OCI-LY7 (cell line): ENCODE data around the gene PLA2G15. TPM values are rescaled to one million over a fixed set of nuclear protein-coding genes. Genes with fewer than 3 reads are reported as not detected.

Experiments used
- BruUV-seq: library from RNA; stranded (reverse); fragments of 400-500 nt; replicated peaks from 2 replicates; lab custom pipeline; 2021; lab: Mats Ljungman, UMichigan
- CTCF ChIA-PET: fragments of 300-600 bp; sonication (Branson Sonifier 250); formaldehyde crosslinking; loops from one replicate; lab custom pipeline; 2022; ENCODE audit warnings: antibody characterized with exemption; ENCODE audit not compliant: unreplicated experiment; lab: Charles Lee
- POLR2A ChIA-PET: fragments of 300-600 bp; sonication (Branson Sonifier 250); formaldehyde crosslinking; loops from one replicate; lab custom pipeline; 2022; ENCODE audit warnings: antibody characterized with exemption; lab: Charles Lee
- DNase-seq: peaks from one replicate; pipeline ENCODE4 v3.0.0-alpha.2; 2015; ENCODE audit warnings: low spot score
- H2AFZ ChIP-seq: fragments of 200-600 bp; sonication (generic), shearing (Covaris generic); 2 replicates; pipeline ENCODE4 v1.6.1; 2014; ENCODE audit warnings: mild to moderate bottlenecking, antibody characterized with exemption, low read length, moderate library complexity
- H3K27ac ChIP-seq: fragments of 200-600 bp; sonication (generic); 2 replicates; pipeline ENCODE4 v1.5.1; 2014; ENCODE audit warnings: mixed run types, low read depth, mild to moderate bottlenecking, moderate library complexity, low read length, inconsistent platforms; ENCODE audit not compliant: poor library complexity, severe bottlenecking
- H3K36me3 ChIP-seq: fragments of 200-600 bp; sonication (generic); 2 replicates; pipeline ENCODE4 v1.6.1; 2014; ENCODE audit warnings: mild to moderate bottlenecking, antibody characterized with exemption, low read length, moderate library complexity, mixed read lengths; ENCODE audit not compliant: insufficient read depth
- H3K4me1 ChIP-seq: fragments of 200-600 bp; sonication (generic); 2 replicates; pipeline ENCODE4 v1.5.1; 2014; ENCODE audit warnings: mild to moderate bottlenecking, low read length; ENCODE audit not compliant: insufficient read depth, poor library complexity, severe bottlenecking
- H3K4me2 ChIP-seq: fragments of 200-600 bp; sonication (generic); 2 replicates; pipeline ENCODE4 v1.6.1; 2014; ENCODE audit warnings: mild to moderate bottlenecking, low read length
- H3K4me3 ChIP-seq: fragments of 200-600 bp; sonication (generic); 2 replicates; pipeline ENCODE4 v1.5.1; 2014; ENCODE audit warnings: mild to moderate bottlenecking, low read depth, low read length; ENCODE audit not compliant: poor library complexity, severe bottlenecking
- H3K79me2 ChIP-seq: fragments of 200-600 bp; sonication (generic); 2 replicates; pipeline ENCODE4 v1.6.1; 2016; ENCODE audit warnings: low read depth, mild to moderate bottlenecking, low read length, moderate library complexity, mixed read lengths; ENCODE audit not compliant: insufficient read depth
- H3K9me2 ChIP-seq: fragments of 200-600 bp; sonication (generic); 2 replicates; pipeline ENCODE4 v1.6.1; 2016; ENCODE audit warnings: mild to moderate bottlenecking, low read length, mixed read lengths; ENCODE audit not compliant: insufficient read depth
- H3K9me3 ChIP-seq: fragments of 200-600 bp; sonication (generic); 2 replicates; pipeline ENCODE4 v1.6.1; 2014; ENCODE audit warnings: mild to moderate bottlenecking, mixed run types, low read length, mixed read lengths
- H4K20me1 ChIP-seq: fragments of 200-600 bp; sonication (generic); 2 replicates; pipeline ENCODE4 v1.6.1; 2014; ENCODE audit warnings: mild to moderate bottlenecking, antibody characterized with exemption, low read length, moderate library complexity, mixed read lengths; ENCODE audit not compliant: insufficient read depth
- CTCF ChIP-seq: fragments of 200-600 bp; sonication (generic); conservative IDR thresholded peaks from 2 replicates; pipeline ENCODE4 v1.5.1; 2014; ENCODE audit warnings: mild to moderate bottlenecking, antibody characterized with exemption, low read length, moderate library complexity, mixed read lengths
- EZH2phosphoT487 ChIP-seq: fragments of 200-600 bp; sonication (generic); IDR thresholded peaks from 2 replicates; pipeline ENCODE4 v1.6.1; 2018; ENCODE audit warnings: low read depth, borderline replicate concordance, mild to moderate bottlenecking, mixed run types, antibody characterized with exemption, low read length, moderate library complexity, mixed read lengths
- intact Hi-C: fragments of 100-400 bp; cut with micrococcal nuclease; formaldehyde crosslinking; loops from one replicate; pipeline ENCODE4 v1.10.0; 2022; ENCODE audit not compliant: unreplicated experiment
- total RNA-seq, 2 experiments: library from RNA; depleted of rRNA in 1 of 2; stranded (reverse); fragments of >200 nt in 1 of 2; shearing (Covaris generic) in 1 of 2; gene quantifications; 2 replicates each; pipeline ENCODE4 v1.2.3, GENCODE V29; 2014 to 2022

The PLA2G15 gene
- total RNA-seq, 2 experiments from 2014 or later = 27.5 to 46.2 TPM

GRCh38 chr16:68237243-68238028, 7.7 kb upstream of the PLA2G15 start:
- Histone ChIP-seq H2AFZ (peak overlapping the region; percentile 60; the same call in 1 of the 2 replicates), H4K20me1 (no peaks in the 10 kb centered on the region), H3K4me2 (peak overlapping the region; percentile 77), H3K36me3 (no peaks in the 10 kb centered on the region), H3K9me3 (no peaks in the 10 kb centered on the region), H3K4me3 (peak overlapping the region; percentile 65), H3K4me1 (peaks cover 36% of the 10 kb centered on the region), H3K9me2 (no peaks in the 10 kb centered on the region), H3K79me2 (no peaks in the 10 kb centered on the region), H3K27ac (no peak overlapping the region)
- intact Hi-C loops = no loop called here
- TF ChIP-seq EZH2phosphoT487 (no peak), CTCF (no peak)
- POLR2A ChIA-PET = interaction anchor here (0.5 to 0.9 kb wide), 6 partner anchors 11 to 1588 kb away, joined by 3 to 6 read pairs (median 4); no protein-coding TSS in a partner anchor
- CTCF ChIA-PET = interaction anchor here (0.6 kb wide), 1 partner anchor 24 kb away, joined by 3 read pairs; no protein-coding TSS in a partner anchor
- DNase-seq = peak; percentile 87
- BruUV-seq = no TSS peak

GRCh38 chr16:68238029-68238345, 7.2 kb upstream of the PLA2G15 start:
- Histone ChIP-seq H3K36me3 (no peaks in the 10 kb centered on the region), H3K9me2 (no peaks in the 10 kb centered on the region), H4K20me1 (no peaks in the 10 kb centered on the region), H3K9me3 (no peaks in the 10 kb centered on the region), H3K4me3 (peak overlapping the region; percentile 65), H3K4me1 (peaks cover 36% of the 10 kb centered on the region), H2AFZ (peak overlapping the region; percentile 60; the same call in 1 of the 2 replicates), H3K79me2 (no peaks in the 10 kb centered on the region), H3K4me2 (peak overlapping the region; percentile 77), H3K27ac (no peak overlapping the region)
- ChIA-PET POLR2A (interaction anchor here (0.5 to 0.6 kb wide), 2 partner anchors 165 to 1587 kb away, joined by 3 to 5 read pairs; no protein-coding TSS in a partner anchor), CTCF (no interaction called here)
- intact Hi-C loops = no loop called here
- DNase-seq = no peak
- TF ChIP-seq EZH2phosphoT487 = no peak
- no peak for TF ChIP-seq CTCF
- BruUV-seq = no TSS peak

GRCh38 chr16:68242085-68242484, 3.1 kb upstream of the PLA2G15 start:
- H4K20me1 ChIP-seq = no peaks in the 10 kb centered on the region
- H3K79me2 ChIP-seq = peaks cover 13% of the 10 kb centered on the region; the same call in 1 of the 2 replicates
- ChIA-PET POLR2A (interaction anchor here (0.7 to 1.4 kb wide), 4 partner anchors 13 to 1722 kb away, joined by 3 to 6 read pairs (median 4); no protein-coding TSS in a partner anchor), CTCF (no interaction called here)
- H3K4me3 ChIP-seq = no peak overlapping the region
- no TSS peak for BruUV-seq
- no peak for DNase-seq
- TF ChIP-seq CTCF = no peak
- TF ChIP-seq EZH2phosphoT487 = no peak
- no peaks in the 10 kb centered on the region for H3K36me3 ChIP-seq
- no peaks in the 10 kb centered on the region for H3K9me3 ChIP-seq
- no peaks in the 10 kb centered on the region for H3K9me2 ChIP-seq
- H3K4me2 ChIP-seq = no peak overlapping the region
- H2AFZ ChIP-seq = no peak overlapping the region
- intact Hi-C loops = no loop called here
- peaks cover 38% of the 10 kb centered on the region for H3K4me1 ChIP-seq
- no peak overlapping the region for H3K27ac ChIP-seq
